ENCODE results near the gene PCNX1. TPM values are rescaled to one million over a fixed set of nuclear protein-coding genes. Genes with fewer than 3 reads are reported as not detected.
A peak's percentile ranks its signal among the peaks of the same experiment; 100 is the strongest.
"Not testable (repeated sequence)": the region's sequence is repeated elsewhere in the genome, so short reads cannot be mapped to it uniquely, and the experiment has no call there.

The PCNX1 gene
- total and polyA plus RNA-seq, 5 donors from 2014 or later, result 16.4 to 202 (median 21.1) TPM

GRCh38 chr14:71004481-71004880 is 97.2 kb downstream of the PCNX1 start:
- ATAC-seq (ENCODE audit: low read depth in 2 of 2) (no peak), DNase-seq (no peak)
- H3K4me1 ChIP-seq (ENCODE audit: control insufficient read depth, insufficient read depth, low read length, poor library complexity, severe bottlenecking), result peaks cover 74% of the 10 kb centered on the region
- Mint-ChIP-seq H3K4me3 (peak overlapping the region in 2 of 4 donors; percentile 22 to 28), H3K27ac (peak overlapping the region in 2 of 3 donors; percentile 33 to 79), H3K9me3 (peaks cover 0 to 6% (median 0%) of the 10 kb centered on the region in 7 donors), H3K4me1 (peaks cover 30 to 79% (median 57%) of the 10 kb centered on the region in 4 donors), H3K27me3 (no peaks in the 10 kb centered on the region), H3K36me3 (peaks cover 35% of the 10 kb centered on the region)
- H3K36me3 ChIP-seq (ENCODE audit: control insufficient read depth, insufficient read depth, low read length), result peaks cover 23% of the 10 kb centered on the region
- no peaks in the 10 kb centered on the region for H3K9me3 ChIP-seq (ENCODE audit: control insufficient read depth in 2 of 2, low read length in 2 of 2)
- no peaks in the 10 kb centered on the region for H3K27me3 ChIP-seq (ENCODE audit: control insufficient read depth, insufficient read depth, low read length)
- H3K4me3 ChIP-seq (ENCODE audit: low read depth, low read length), result no peak overlapping the region
- H3K27ac ChIP-seq (ENCODE audit: insufficient read depth, low read length, poor library complexity, severe bottlenecking), result no peak overlapping the region

DNA sequence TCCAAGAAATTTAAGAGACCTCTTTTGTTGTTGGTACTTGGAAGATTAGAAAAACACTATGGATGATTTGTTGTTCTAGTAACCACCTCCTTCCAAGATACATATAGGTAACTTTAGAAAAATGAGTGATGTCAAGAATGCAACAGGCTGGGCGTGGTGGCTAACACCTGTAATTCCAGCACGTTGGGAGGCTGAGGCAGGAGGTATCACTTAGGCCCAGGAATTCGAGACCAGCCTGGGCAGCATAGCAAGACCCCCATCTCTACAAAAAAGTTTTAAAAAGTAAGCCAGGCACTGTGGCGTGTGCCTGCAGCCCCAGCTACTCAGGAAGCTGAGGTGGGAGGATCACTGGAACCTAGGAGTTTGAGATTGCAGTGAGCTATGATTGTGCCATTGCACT is 97.8 kb downstream of the PCNX1 start:
- H3K4me1 ChIP-seq (ENCODE audit: control insufficient read depth, insufficient read depth, low read length, poor library complexity, severe bottlenecking), result peaks cover 70% of the 10 kb centered on the region
- no peak overlapping the region for H3K4me3 ChIP-seq (ENCODE audit: low read depth, low read length)
- H3K27me3 Mint-ChIP-seq, result no peaks in the 10 kb centered on the region
- H3K27ac Mint-ChIP-seq, result peak overlapping the region in 2 of 3 donors; percentile 33 to 79
- no peaks in the 10 kb centered on the region for H3K27me3 ChIP-seq (ENCODE audit: control insufficient read depth, insufficient read depth, low read length)
- peak overlapping the region in 3 of 4 donors; percentile 22 to 66 (median 28) for H3K4me3 Mint-ChIP-seq
- peaks cover 35% of the 10 kb centered on the region for H3K36me3 Mint-ChIP-seq
- peaks cover 23% of the 10 kb centered on the region for H3K36me3 ChIP-seq (ENCODE audit: control insufficient read depth, insufficient read depth, low read length)
- no peak for DNase-seq
- no peak overlapping the region for H3K27ac ChIP-seq (ENCODE audit: insufficient read depth, low read length, poor library complexity, severe bottlenecking)
- H3K4me1 Mint-ChIP-seq, result peaks cover 29 to 74% (median 52%) of the 10 kb centered on the region in 4 donors
- H3K9me3 Mint-ChIP-seq, result peaks cover 0 to 6% (median 0%) of the 10 kb centered on the region in 7 donors
- no peak for ATAC-seq (ENCODE audit: low read depth in 2 of 2)
- H3K9me3 ChIP-seq (ENCODE audit: control insufficient read depth in 2 of 2, low read length in 2 of 2), result no peaks in the 10 kb centered on the region

GRCh38 chr14:71006200-71006563 is 98.9 kb downstream of the PCNX1 start:
- H3K9me3 Mint-ChIP-seq, result peaks cover 0 to 6% (median 0%) of the 10 kb centered on the region in 7 donors
- peaks cover 23% of the 10 kb centered on the region for H3K36me3 ChIP-seq (ENCODE audit: control insufficient read depth, insufficient read depth, low read length)
- H3K9me3 ChIP-seq (ENCODE audit: control insufficient read depth in 2 of 2, low read length in 2 of 2), result no peaks in the 10 kb centered on the region
- DNase-seq (no peak), ATAC-seq (ENCODE audit: low read depth in 2 of 2) (no peak)
- H3K4me1 ChIP-seq (ENCODE audit: control insufficient read depth, insufficient read depth, low read length, poor library complexity, severe bottlenecking), result peaks cover 65% of the 10 kb centered on the region
- peak overlapping the region in 2 of 4 donors; percentile 10 to 26 for H3K4me3 Mint-ChIP-seq
- H3K27me3 Mint-ChIP-seq, result no peaks in the 10 kb centered on the region
- H3K4me1 Mint-ChIP-seq, result peaks cover 38 to 73% (median 57%) of the 10 kb centered on the region in 4 donors
- no peak overlapping the region for H3K4me3 ChIP-seq (ENCODE audit: low read depth, low read length)
- no peak overlapping the region for H3K27ac ChIP-seq (ENCODE audit: insufficient read depth, low read length, poor library complexity, severe bottlenecking)
- no peak overlapping the region for H3K27ac Mint-ChIP-seq
- H3K36me3 Mint-ChIP-seq, result peaks cover 33% of the 10 kb centered on the region
- H3K27me3 ChIP-seq (ENCODE audit: control insufficient read depth, insufficient read depth, low read length), result no peaks in the 10 kb centered on the region

DNA sequence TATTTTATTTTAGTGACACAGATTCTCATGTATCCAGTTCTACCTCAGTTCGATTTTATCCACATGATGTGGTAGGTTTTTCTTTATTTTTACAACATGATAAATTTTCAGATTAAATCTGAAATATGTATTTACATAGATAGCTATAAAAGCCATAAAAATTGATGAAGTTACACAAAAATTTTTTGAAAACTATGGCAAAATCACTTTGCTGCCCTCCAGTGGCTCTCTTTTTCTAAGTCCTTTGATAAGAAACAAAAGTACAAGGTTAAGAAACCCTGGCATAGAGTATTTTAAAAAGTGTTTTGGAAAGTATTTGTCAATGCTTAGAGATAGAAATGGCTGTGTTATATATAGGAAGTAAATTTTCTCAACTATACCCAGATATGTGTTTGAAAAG is 104.2 kb downstream of the PCNX1 start:
- Histone ChIP-seq H3K36me3 (ENCODE audit: control insufficient read depth, insufficient read depth, low read length) (peaks cover 38% of the 10 kb centered on the region), H3K4me3 (ENCODE audit: low read depth, low read length) (peak overlapping the region; percentile 23), H3K27ac (ENCODE audit: insufficient read depth, low read length, poor library complexity, severe bottlenecking) (no peak overlapping the region), H3K27me3 (ENCODE audit: control insufficient read depth, insufficient read depth, low read length) (no peaks in the 10 kb centered on the region), H3K9me3 (ENCODE audit: control insufficient read depth in 2 of 2, low read length in 2 of 2) (no peaks in the 10 kb centered on the region), H3K4me1 (ENCODE audit: control insufficient read depth, insufficient read depth, low read length, poor library complexity, severe bottlenecking) (peaks cover 17% of the 10 kb centered on the region)
- Mint-ChIP-seq H3K36me3 (peaks cover 40% of the 10 kb centered on the region), H3K27me3 (no peaks in the 10 kb centered on the region), H3K27ac (peak overlapping the region in 1 of 3 donors; percentile 10), H3K4me1 (peaks cover 39 to 51% (median 46%) of the 10 kb centered on the region in 4 donors), H3K9me3 (no peaks in the 10 kb centered on the region), H3K4me3 (peak overlapping the region in 2 of 4 donors; percentile 2 to 11)
- DNase-seq (peak in 2 of 3 donors; percentile 33 to 41), ATAC-seq (ENCODE audit: low read depth in 2 of 2) (no peak)

- Histone ChIP-seq H3K4me1 (ENCODE audit: control insufficient read depth, insufficient read depth, low read length, poor library complexity, severe bottlenecking) (peaks cover 14% of the 10 kb centered on the region), H3K4me3 (ENCODE audit: low read depth, low read length) (no peak overlapping the region), H3K27me3 (ENCODE audit: control insufficient read depth, insufficient read depth, low read length) (no peaks in the 10 kb centered on the region), H3K27ac (ENCODE audit: insufficient read depth, low read length, poor library complexity, severe bottlenecking) (no peak overlapping the region), H3K9me3 (ENCODE audit: control insufficient read depth in 2 of 2, low read length in 2 of 2) (no peaks in the 10 kb centered on the region), H3K36me3 (ENCODE audit: control insufficient read depth, insufficient read depth, low read length) (peaks cover 49% of the 10 kb centered on the region)
- H3K27me3 Mint-ChIP-seq, result no peaks in the 10 kb centered on the region
- DNase-seq, result no peak
- H3K4me3 Mint-ChIP-seq, result no peak overlapping the region
- no peak for ATAC-seq (ENCODE audit: low read depth in 2 of 2)
- peaks cover 49% of the 10 kb centered on the region for H3K36me3 Mint-ChIP-seq
- H3K4me1 Mint-ChIP-seq, result peaks cover 41 to 53% (median 48%) of the 10 kb centered on the region in 4 donors
- no peak overlapping the region for H3K27ac Mint-ChIP-seq
- H3K9me3 Mint-ChIP-seq, result no peaks in the 10 kb centered on the region
These were observed 105.6 kb downstream of the PCNX1 start for GRCh38 chr14:71012888-71013287.

- Histone ChIP-seq H3K4me1 (ENCODE audit: control insufficient read depth, insufficient read depth, low read length, poor library complexity, severe bottlenecking) (peaks cover 14% of the 10 kb centered on the region), H3K9me3 (ENCODE audit: control insufficient read depth in 2 of 2, low read length in 2 of 2) (no peaks in the 10 kb centered on the region), H3K27ac (ENCODE audit: insufficient read depth, low read length, poor library complexity, severe bottlenecking) (no peak overlapping the region), H3K27me3 (ENCODE audit: control insufficient read depth, insufficient read depth, low read length) (no peaks in the 10 kb centered on the region), H3K4me3 (ENCODE audit: low read depth, low read length) (no peak overlapping the region), H3K36me3 (ENCODE audit: control insufficient read depth, insufficient read depth, low read length) (peaks cover 56% of the 10 kb centered on the region)
- Mint-ChIP-seq H3K4me1 (peaks cover 38 to 52% (median 46%) of the 10 kb centered on the region in 4 donors), H3K4me3 (no peak overlapping the region), H3K9me3 (no peaks in the 10 kb centered on the region), H3K27ac (peak overlapping the region; percentile 71 to 95 (median 77)), H3K27me3 (no peaks in the 10 kb centered on the region), H3K36me3 (peaks cover 50% of the 10 kb centered on the region)
- ATAC-seq (ENCODE audit: low read depth in 2 of 2), result no peak
- no peak for DNase-seq
These were observed 106.4 kb downstream of the PCNX1 start for GRCh38 chr14:71013551-71014192.

- H3K27me3 Mint-ChIP-seq; ATAC-seq (ENCODE audit: low read depth in 2 of 2); H3K27ac ChIP-seq (ENCODE audit: insufficient read depth, low read length, poor library complexity, severe bottlenecking); H3K4me3 ChIP-seq (ENCODE audit: low read depth, low read length); H3K4me3 Mint-ChIP-seq; H3K27me3 ChIP-seq (ENCODE audit: control insufficient read depth, insufficient read depth, low read length); H3K9me3 ChIP-seq (ENCODE audit: control insufficient read depth in 2 of 2, low read length in 2 of 2); DNase-seq; H3K27ac Mint-ChIP-seq: not testable (repeated sequence)
- Mint-ChIP-seq H3K36me3 (peaks cover 67% of the 10 kb centered on the region), H3K9me3 (peaks cover 0 to 14% (median 1%) of the 10 kb centered on the region in 7 donors), H3K4me1 (peaks cover 42 to 60% (median 49%) of the 10 kb centered on the region in 4 donors)
- Histone ChIP-seq H3K36me3 (ENCODE audit: control insufficient read depth, insufficient read depth, low read length) (peaks cover 86% of the 10 kb centered on the region), H3K4me1 (ENCODE audit: control insufficient read depth, insufficient read depth, low read length, poor library complexity, severe bottlenecking) (peaks cover 11% of the 10 kb centered on the region)
These were observed 112.7 kb downstream of the PCNX1 start for GRCh38 chr14:71019917-71020316.

Data from CD4-positive, CD25-positive, alpha-beta regulatory T cell (primary cell).